MCF 10A (cell line): ENCODE measurements around the gene TCEA2. TPM values are rescaled to one million over a fixed set of nuclear protein-coding genes. Genes with fewer than 3 reads are reported as not detected.
A peak's percentile ranks its signal among the peaks of the same experiment; 100 is the strongest.

Experiments
- Bru-seq: library from RNA; stranded (reverse); fragments of 400-500 nt; gene quantifications from one replicate; lab custom pipeline; 2021; lab: Mats Ljungman, UMichigan
- BruChase-seq, 2 experiments: library from RNA; stranded (reverse); fragments of 400-500 nt; gene quantifications; one replicate each; lab custom pipeline; 2021; lab: Mats Ljungman, UMichigan
- BruUV-seq: library from RNA; stranded (reverse); fragments of 400-500 nt; replicated peaks from 2 replicates; lab custom pipeline; 2021; lab: Mats Ljungman, UMichigan
- CTCF ChIA-PET: fragments of 300-600 bp; sonication (Branson Sonifier 250); formaldehyde crosslinking; extraction: SDS; loops from one replicate; lab custom pipeline; 2021; ENCODE audit warnings: antibody characterized with exemption, inconsistent platforms; lab: Yijun Ruan, JAX
- POLR2A ChIA-PET: fragments of 300-600, 350-650 bp; sonication (Branson Sonifier 250); formaldehyde crosslinking; extraction: SDS; loops from one replicate; lab custom pipeline; 2020; ENCODE audit warnings: antibody characterized with exemption, inconsistent platforms; lab: Yijun Ruan, JAX
- DNase-seq: peaks from one replicate; pipeline ENCODE4 v3.0.0-alpha.2; 2018; ENCODE audit not compliant: unreplicated experiment
- H3K27ac Mint-ChIP-seq: one replicate; pipeline ENCODE4 v1.8.0; 2022; ENCODE audit warnings: mild to moderate bottlenecking, low read depth, mixed read lengths; ENCODE audit not compliant: unreplicated experiment
- H3K27me3 Mint-ChIP-seq: one replicate; pipeline ENCODE4 v1.8.0; 2022; ENCODE audit warnings: mixed read lengths; ENCODE audit not compliant: insufficient read depth, unreplicated experiment
- H3K36me3 Mint-ChIP-seq: one replicate; pipeline ENCODE4 v1.8.0; 2022; ENCODE audit warnings: mild to moderate bottlenecking, moderate library complexity, mixed read lengths; ENCODE audit not compliant: insufficient read depth, unreplicated experiment
- H3K4me1 Mint-ChIP-seq: one replicate; pipeline ENCODE4 v1.8.0; 2022; ENCODE audit warnings: mixed read lengths; ENCODE audit not compliant: insufficient read depth, unreplicated experiment
- H3K4me3 Mint-ChIP-seq: one replicate; pipeline ENCODE4 v1.8.0; 2022; ENCODE audit warnings: mild to moderate bottlenecking, moderate library complexity, mixed read lengths; ENCODE audit not compliant: unreplicated experiment
- H3K9me3 Mint-ChIP-seq: one replicate; pipeline ENCODE4 v1.8.0; 2022; ENCODE audit warnings: mixed read lengths; ENCODE audit not compliant: unreplicated experiment
- CTCF ChIP-seq: fragments of 200-600 bp; IDR thresholded peaks from one replicate; pipeline ENCODE4 v1.8.0; 2022; ENCODE audit warnings: antibody characterized with exemption, mild to moderate bottlenecking; ENCODE audit not compliant: unreplicated experiment
- intact Hi-C: fragments of 100-400 bp; cut with micrococcal nuclease; formaldehyde crosslinking; loops from 2 replicates; pipeline ENCODE4 v1.14.1; 2022
- long read RNA-seq: library from polyadenylated mRNA; stranded (forward); transcript quantifications from one replicate; pipeline ENCODE4 v2.0.0, GENCODE V29; 2022
- total RNA-seq: library from RNA; stranded (reverse); gene quantifications from 2 replicates; pipeline ENCODE4 v1.2.3, GENCODE V29; 2022

Gene TCEA2
- total RNA-seq (30.8 and 39.7 TPM in 2 replicates), Bru-seq, nascent RNA (percentile 37 among the genes with signal in this experiment), BruChase-seq, experiment 1, labeled RNA remaining after a 6-hour chase (percentile 62 among the genes with signal in this experiment), BruChase-seq, experiment 2, labeled RNA remaining after a 2-hour chase (percentile 51 among the genes with signal in this experiment)
- long read RNA-seq, transcript TCEA2-202 (10 exons, 1,235 nt): major isoform, 20 of 51 reads
- long read RNA-seq, partial matches to known transcripts: 1 of 51 reads
- long read RNA-seq, other reads (novel, unspliced or antisense): 27 of 51 reads

- Mint-ChIP-seq H3K27ac (peak within 1 kb of the TSS; percentile 89), H3K9me3 (no peaks in the 10 kb centered on the region), H3K4me3 (peak within 1 kb of the TSS; percentile 88), H3K4me1 (peaks cover 41% of the 10 kb centered on the region), H3K36me3 (no peaks in the 10 kb centered on the region), H3K27me3 (no peaks in the 10 kb centered on the region)
- ChIA-PET POLR2A (interaction anchor here (0.6 to 3.1 kb wide), 23 partner anchors 9 to 405 kb away, joined by 3 to 34 read pairs (median 6); partner anchors contain the start of genes ARFRP1, OPRL1, PCMTD2 and PRPF6), CTCF (interaction anchor here (1.1 to 13.7 kb wide), 3 partner anchors 7 to 82 kb away, joined by 7 to 284 read pairs (median 11); partner anchors contain the start of genes C20orf204 and PRPF6)
- DNase-seq: peak; percentile 95
- no peak for TF ChIP-seq CTCF
- no TSS peak for BruUV-seq
- intact Hi-C loops: loop anchor here (5.0 kb wide), 1 partner anchor 80 kb away; the partner anchor contains the start of gene PRPF6
Measured at GRCh38 chr20:64062596-64063388, at the start of gene TCEA2. TSS of gene TCEA2 (plus strand) at chr20:64063198. CDS start at chr20:64063313, 115 bp downstream.

- Mint-ChIP-seq H3K4me1 (no peaks in the 10 kb centered on the region), H3K9me3 (no peaks in the 10 kb centered on the region), H3K4me3 (no peak overlapping the region), H3K27me3 (no peaks in the 10 kb centered on the region), H3K27ac (no peak overlapping the region), H3K36me3 (peaks cover 71% of the 10 kb centered on the region)
- POLR2A ChIA-PET: no interaction called here
- intact Hi-C loops: no loop called here
- DNase-seq: no peak
- CTCF ChIA-PET: interaction anchor here (0.6 to 1.2 kb wide), 2 partner anchors 24 to 1737 kb away, joined by 3 read pairs; no protein-coding TSS in a partner anchor
- BruUV-seq: no TSS peak
- no peak for TF ChIP-seq CTCF
Measured at GRCh38 chr20:64015635-64016034, 47.4 kb upstream of the TCEA2 start.

- BruUV-seq: no TSS peak
- no peak overlapping the region for H3K27ac Mint-ChIP-seq
- no peak for DNase-seq
- no peak overlapping the region for H3K4me3 Mint-ChIP-seq
- no peak for TF ChIP-seq CTCF
- no peaks in the 10 kb centered on the region for H3K27me3 Mint-ChIP-seq
- ChIA-PET POLR2A (interaction anchor here (0.7 to 1.4 kb wide), 2 partner anchors 22 to 38 kb away, joined by 3 read pairs; no protein-coding TSS in a partner anchor), CTCF (interaction anchor here (0.6 to 1.5 kb wide), 2 partner anchors 18 to 129 kb away, joined by 3 to 5 read pairs; no protein-coding TSS in a partner anchor)
- H3K9me3 Mint-ChIP-seq: no peaks in the 10 kb centered on the region
- intact Hi-C loops: no loop called here
- H3K4me1 Mint-ChIP-seq: no peaks in the 10 kb centered on the region
- H3K36me3 Mint-ChIP-seq: peaks cover 82% of the 10 kb centered on the region
Measured at GRCh38 chr20:64021124-64021975, 41.6 kb upstream of the TCEA2 start.
